Liver (tissue), 9 donors: ENCODE data around the gene BRD9. TPM values are rescaled to one million over a fixed set of nuclear protein-coding genes. Genes with fewer than 3 reads are reported as not detected.

ENCODE experiments used
- DNase-seq: peaks from one replicate; pipeline ENCODE4 v3.0.0-alpha.2; 2017; ENCODE audit warnings: low spot score
- H3K27ac ChIP-seq, 2 donors: one replicate each; pipeline ENCODE4 v1.7.0; 2013; ENCODE audit warnings: inconsistent platforms in 2 of 2, low read length in 2 of 2, control low read depth in 1 of 2, low read depth in 1 of 2, mild to moderate bottlenecking in 1 of 2
- H3K27me3 ChIP-seq, 4 donors: one replicate each; pipeline versions ENCODE4 v1.6.1 to v1.7.0; 2013; ENCODE audit warnings: low read length in 3 of 4, inconsistent platforms in 1 of 4, mild to moderate bottlenecking in 1 of 4, moderate library complexity in 1 of 4; ENCODE audit not compliant: control insufficient read depth in 4 of 4, insufficient read depth in 4 of 4
- H3K36me3 ChIP-seq, 4 donors: one replicate each; pipeline versions ENCODE4 v1.6.1 to v1.7.0; 2013; ENCODE audit warnings: low read length in 3 of 4, mild to moderate bottlenecking in 3 of 4, low read depth in 1 of 4, moderate library complexity in 1 of 4; ENCODE audit not compliant: control insufficient read depth in 4 of 4, insufficient read depth in 3 of 4
- H3K4me1 ChIP-seq, 4 donors: one replicate each; pipeline versions ENCODE4 v1.6.1 to v1.7.0; 2013; ENCODE audit warnings: low read length in 3 of 4, mild to moderate bottlenecking in 3 of 4, moderate library complexity in 1 of 4; ENCODE audit not compliant: control insufficient read depth in 4 of 4, insufficient read depth in 4 of 4
- H3K4me3 ChIP-seq, 3 donors: one replicate each; pipeline versions ENCODE4 v1.6.1 to v1.7.0; 2013; ENCODE audit warnings: low read length in 3 of 3, control low read depth in 1 of 3, low read depth in 1 of 3, mild to moderate bottlenecking in 1 of 3
- H3K9ac ChIP-seq, 2 donors: one replicate each; pipeline ENCODE4 v1.7.0; 2013; ENCODE audit warnings: low read length in 2 of 2, mild to moderate bottlenecking in 2 of 2, moderate library complexity in 2 of 2, control low read depth in 1 of 2, low read depth in 1 of 2
- H3K9me3 ChIP-seq, 4 donors: one replicate each; pipeline versions ENCODE4 v1.6.1 to v1.7.0; 2013; ENCODE audit warnings: low read length in 3 of 4; ENCODE audit not compliant: control insufficient read depth in 4 of 4
- EGR1 ChIP-seq, 2 donors: IDR thresholded peaks; 2 replicates each; pipeline ENCODE4 v1.6.1; 2016 to 2018; ENCODE audit warnings: antibody characterized with exemption in 2 of 2, low read depth in 2 of 2
- FOXA1 ChIP-seq: IDR thresholded peaks from 2 replicates; pipeline ENCODE4 v1.6.1; 2016; ENCODE audit warnings: antibody characterized with exemption
- FOXA2 ChIP-seq: IDR thresholded peaks from 2 replicates; pipeline ENCODE4 v1.6.1; 2016; ENCODE audit warnings: antibody characterized with exemption
- GABPA ChIP-seq, 2 donors: IDR thresholded peaks in 1 of 2; conservative IDR thresholded peaks in 1 of 2; 2 replicates each; pipeline ENCODE4 v1.6.1; 2016; ENCODE audit warnings: antibody characterized with exemption in 2 of 2, mild to moderate bottlenecking in 1 of 2, moderate library complexity in 1 of 2
- HNF4A ChIP-seq, 2 donors: conservative IDR thresholded peaks; 2 replicates each; pipeline ENCODE4 v1.6.1; 2016; ENCODE audit warnings: antibody characterized with exemption in 2 of 2, mild to moderate bottlenecking in 2 of 2
- HNF4G ChIP-seq: IDR thresholded peaks from 2 replicates; pipeline ENCODE4 v1.6.1; 2016; ENCODE audit warnings: antibody characterized with exemption
- REST ChIP-seq: IDR thresholded peaks from 2 replicates; pipeline ENCODE4 v1.6.1; 2016; ENCODE audit warnings: antibody characterized with exemption, mild to moderate bottlenecking
- SP1 ChIP-seq: IDR thresholded peaks from 2 replicates; pipeline ENCODE4 v1.6.1; 2018; ENCODE audit warnings: antibody characterized with exemption, mild to moderate bottlenecking
- TAF1 ChIP-seq: conservative IDR thresholded peaks from 2 replicates; pipeline ENCODE4 v1.6.1; 2016; ENCODE audit warnings: antibody characterized with exemption, mild to moderate bottlenecking
- YY1 ChIP-seq: IDR thresholded peaks from 2 replicates; pipeline ENCODE4 v1.6.1; 2016; ENCODE audit warnings: antibody characterized with exemption, mild to moderate bottlenecking
- WGBS: extraction: QIAGEN DNeasy Blood & Tissue Kit; methylation state at CpG from one replicate; pipeline ENCODE4 v1.1.7; 2013; 5-methylcytosine and 5-hydroxymethylcytosine counted together
- polyA plus RNA-seq, 2 donors: library from polyadenylated mRNA; stranded (reverse) in 1 of 2; unstranded in 1 of 2; fragments of 200-250 nt in 1 of 2; fragments of >200 nt in 1 of 2; fragmentation: Nextera tagmentation in 1 of 2; extraction: Ambion mirVana in 1 of 2; gene quantifications; one replicate each; pipeline versions ENCODE4 v1.2.1 to v1.2.3, GENCODE V29; 2013 to 2015
- total RNA-seq, 2 donors: library from RNA; depleted of rRNA; stranded (reverse); fragments of >200 nt; gene quantifications; one replicate each; pipeline ENCODE4 v1.2.3, GENCODE V29; 2014
- TF ChIP-seq, protein P1 (sequence below): IDR thresholded peaks from 2 replicates; pipeline ENCODE4 v1.6.1; 2016; ENCODE audit warnings: antibody characterized with exemption
- TF ChIP-seq, protein P2 (sequence below): IDR thresholded peaks from 2 replicates; pipeline ENCODE4 v1.6.1; 2016; ENCODE audit warnings: antibody characterized with exemption
- donor health status: healthy.
- donor health status: healthy.
- donor health status: healthy.
- donor health status: healthy.
- donor health status: healthy.

The BRD9 gene
- total and polyA plus RNA-seq, 4 donors = 7.0 to 17.7 (median 9.5) TPM

DNA sequence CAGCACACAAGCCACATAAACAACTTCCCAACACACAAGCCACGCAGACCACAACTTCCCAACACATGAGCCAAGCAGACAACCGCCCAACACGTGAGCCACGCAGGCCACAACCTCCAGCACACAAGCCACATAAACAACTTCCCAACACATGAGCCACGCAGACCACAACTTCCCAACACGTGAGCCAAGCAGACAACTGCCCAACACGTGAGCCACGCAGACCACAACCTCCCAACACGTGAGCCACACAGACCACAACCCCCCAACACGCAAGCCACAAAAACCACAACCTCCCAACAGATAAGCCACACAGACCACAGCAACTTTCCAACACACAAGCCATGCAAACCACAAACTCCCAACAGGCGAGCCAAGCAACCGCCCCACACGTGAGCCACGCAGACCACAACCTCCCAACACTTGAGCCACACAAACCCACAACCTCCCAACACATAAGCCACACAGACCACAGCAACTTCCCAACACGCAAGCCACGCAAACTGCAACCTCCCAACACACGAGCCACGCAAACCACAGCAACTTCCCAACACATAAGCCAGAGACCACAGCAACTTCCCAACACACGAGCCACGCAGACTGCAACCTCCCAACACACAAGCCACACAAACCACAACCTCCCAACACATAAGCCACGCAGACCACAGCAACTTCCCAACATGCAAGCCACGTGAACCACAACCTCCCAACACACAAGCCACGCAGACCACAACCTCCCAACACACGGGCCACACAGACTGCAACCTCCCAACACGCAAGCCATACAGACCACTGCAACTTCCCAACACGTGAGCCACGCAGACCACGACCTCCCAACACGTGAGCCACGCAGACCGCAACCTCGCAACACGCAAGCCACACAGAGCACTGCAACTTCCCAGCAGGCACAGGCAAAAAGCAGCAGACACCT lies 10.1 kb downstream of the BRD9 start:
- no peak for DNase-seq
- no peaks in the 10 kb centered on the region for H3K27me3 ChIP-seq
- peaks cover 17 to 76% (median 44%) of the 10 kb centered on the region in 4 donors for H3K36me3 ChIP-seq
- no peak overlapping the region for H3K9ac ChIP-seq
- no peaks in the 10 kb centered on the region for H3K9me3 ChIP-seq
- H3K4me1 ChIP-seq = no peaks in the 10 kb centered on the region
- H3K4me3 ChIP-seq = no peak overlapping the region
- 93% methylated on average over 33 of the region's 33 CpGs for WGBS
- no peak overlapping the region for H3K27ac ChIP-seq
- TF ChIP-seq SP1 (no peak), YY1 (no peak), TAF1 (no peak), EGR1 (IDR thresholded peaks at IDR 0.05; ENCODE audit: low read depth in 2 of 2) (no peak), FOXA2 (no peak), HNF4G (no peak), GABPA (IDR thresholded peaks at IDR 0.05 in 1 of 2, conservative IDR thresholded peaks at IDR 0.05 in 1 of 2) (no peak), FOXA1 (no peak)
- TF ChIP-seq, protein P1, sequence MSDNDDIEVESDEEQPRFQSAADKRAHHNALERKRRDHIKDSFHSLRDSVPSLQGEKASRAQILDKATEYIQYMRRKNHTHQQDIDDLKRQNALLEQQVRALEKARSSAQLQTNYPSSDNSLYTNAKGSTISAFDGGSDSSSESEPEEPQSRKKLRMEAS = no peak
- TF ChIP-seq, protein P2, sequence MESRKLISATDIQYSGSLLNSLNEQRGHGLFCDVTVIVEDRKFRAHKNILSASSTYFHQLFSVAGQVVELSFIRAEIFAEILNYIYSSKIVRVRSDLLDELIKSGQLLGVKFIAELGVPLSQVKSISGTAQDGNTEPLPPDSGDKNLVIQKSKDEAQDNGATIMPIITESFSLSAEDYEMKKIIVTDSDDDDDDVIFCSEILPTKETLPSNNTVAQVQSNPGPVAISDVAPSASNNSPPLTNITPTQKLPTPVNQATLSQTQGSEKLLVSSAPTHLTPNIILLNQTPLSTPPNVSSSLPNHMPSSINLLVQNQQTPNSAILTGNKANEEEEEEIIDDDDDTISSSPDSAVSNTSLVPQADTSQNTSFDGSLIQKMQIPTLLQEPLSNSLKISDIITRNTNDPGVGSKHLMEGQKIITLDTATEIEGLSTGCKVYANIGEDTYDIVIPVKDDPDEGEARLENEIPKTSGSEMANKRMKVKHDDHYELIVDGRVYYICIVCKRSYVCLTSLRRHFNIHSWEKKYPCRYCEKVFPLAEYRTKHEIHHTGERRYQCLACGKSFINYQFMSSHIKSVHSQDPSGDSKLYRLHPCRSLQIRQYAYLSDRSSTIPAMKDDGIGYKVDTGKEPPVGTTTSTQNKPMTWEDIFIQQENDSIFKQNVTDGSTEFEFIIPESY = no peak

DNA sequence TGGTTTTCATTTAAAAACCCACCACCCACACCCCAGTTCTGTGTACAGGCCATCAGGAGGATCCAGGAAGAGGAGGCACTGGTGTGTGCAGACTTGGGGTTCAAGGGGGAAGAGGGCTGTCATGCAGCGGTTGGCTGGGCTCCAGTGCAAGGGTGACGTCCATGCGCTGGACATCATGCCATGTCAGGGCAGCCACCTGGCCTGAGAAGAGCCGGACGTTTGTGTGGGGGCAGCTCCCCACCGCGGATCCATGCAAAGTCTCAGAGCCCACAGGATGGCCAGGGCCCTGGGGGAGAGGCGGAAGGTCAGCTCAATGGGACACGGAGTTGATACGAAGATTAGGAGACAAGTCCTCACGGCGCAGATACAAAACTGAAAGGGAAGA lies 11.1 kb downstream of the BRD9 start:
- Histone ChIP-seq H3K4me3 (no peak overlapping the region), H3K36me3 (peaks cover 19 to 75% (median 37%) of the 10 kb centered on the region in 4 donors), H3K27ac (no peak overlapping the region), H3K27me3 (no peaks in the 10 kb centered on the region), H3K9me3 (no peaks in the 10 kb centered on the region), H3K4me1 (no peaks in the 10 kb centered on the region), H3K9ac (no peak overlapping the region)
- TF ChIP-seq, protein P2 = no peak
- TF ChIP-seq REST (no peak), HNF4A (conservative IDR thresholded peaks at IDR 0.05) (no peak)
- 95% methylated on average over 12 of the region's 12 CpGs for WGBS
- no peak for DNase-seq
